GM19023 (cell line): Measurements from ENCODE around the gene TATDN2.
"Not testable (repeated sequence)": the region's sequence is repeated elsewhere in the genome, so short reads cannot be mapped to it uniquely, and the experiment has no call there.

Source experiments
- ATAC-seq: cut with Tn5 transposase; IDR thresholded peaks from one replicate; pipeline ENCODE4 v1.9.1; 2021; ENCODE audit warnings: mild to moderate bottlenecking, moderate library complexity; ENCODE audit not compliant: unreplicated experiment

The TATDN2 gene

DNA sequence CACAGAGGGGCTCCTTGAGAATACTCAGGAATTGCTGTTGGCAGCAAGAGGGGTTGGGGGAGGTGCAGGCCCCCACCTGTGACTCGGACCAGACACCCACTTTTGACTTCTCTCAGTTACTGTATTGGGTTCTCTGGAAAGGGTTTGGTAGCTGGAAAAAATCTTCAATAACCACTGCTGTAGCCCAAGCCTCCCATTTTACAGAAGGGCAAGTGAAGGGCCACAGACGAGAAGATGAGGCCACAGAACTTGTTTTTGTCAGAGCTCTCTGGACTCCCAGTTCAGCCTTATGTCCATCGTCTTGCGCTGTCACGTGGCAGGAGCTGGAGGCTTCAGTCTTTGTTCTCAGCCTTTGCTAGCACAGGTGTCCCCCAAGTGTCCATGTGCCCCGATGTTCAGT is 12.7 kb upstream of the TATDN2 start:
- no peak for ATAC-seq

DNA sequence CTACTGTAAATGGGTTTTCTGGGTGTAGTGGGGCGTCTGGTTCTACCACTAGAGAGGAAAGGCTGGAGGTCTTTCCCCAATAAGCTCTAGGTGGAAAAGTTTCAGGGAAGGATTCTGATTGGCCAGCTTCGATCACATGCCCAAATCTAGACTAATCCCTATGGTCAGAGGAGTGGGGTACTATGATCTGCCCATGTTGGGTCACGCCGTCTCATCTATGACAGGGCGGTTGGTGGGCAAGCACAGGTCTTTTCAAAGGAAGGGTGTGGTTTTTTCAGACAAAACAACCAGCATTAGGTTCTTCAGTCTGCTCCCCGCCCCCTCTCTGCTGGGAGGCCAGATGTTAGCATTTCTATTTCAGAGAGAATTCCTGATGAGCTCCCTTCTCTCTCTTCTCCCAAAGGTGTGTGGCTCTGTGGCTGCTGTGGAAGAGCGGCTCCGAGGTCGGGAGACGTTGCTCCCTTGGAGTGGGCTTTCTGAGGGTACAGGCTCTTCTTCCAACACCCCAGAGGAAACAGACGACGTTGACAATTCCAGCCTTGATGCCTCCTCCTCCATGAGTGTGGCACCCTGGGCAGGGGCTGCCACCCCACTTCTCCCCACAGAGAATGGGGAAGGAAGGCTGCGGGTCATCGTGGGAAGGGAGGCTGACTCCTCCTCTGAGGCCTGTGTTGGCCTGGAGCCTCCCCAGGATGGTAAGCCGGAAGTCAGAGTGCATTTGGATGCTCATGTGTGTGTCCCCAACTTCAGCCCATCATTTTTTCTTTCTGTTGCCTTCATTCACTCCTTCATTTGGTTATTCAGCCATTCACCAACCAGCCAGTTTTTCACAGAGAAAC is 9.7 kb upstream of the TATDN2 start:
- ATAC-seq, result no peak

DNA sequence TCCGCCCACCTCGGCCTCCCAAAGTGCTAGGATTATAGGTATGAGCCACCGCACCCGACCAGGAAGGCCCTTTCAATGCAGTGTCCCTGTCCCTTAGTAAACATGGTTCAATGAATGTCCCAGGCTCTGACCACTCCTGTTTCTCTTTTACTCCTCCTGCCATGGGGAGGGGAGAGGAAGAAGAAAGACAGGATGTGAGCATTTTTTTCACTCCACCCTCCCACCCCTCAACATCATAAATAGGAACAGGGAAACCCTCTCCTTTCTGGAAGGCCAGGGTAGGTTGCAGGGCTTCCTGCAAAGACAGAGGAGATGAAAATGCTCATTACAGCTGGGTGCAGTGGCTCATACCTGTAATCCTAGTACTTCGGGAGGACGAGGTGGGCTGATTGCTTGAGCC is 7.5 kb upstream of the TATDN2 start:
- no peak for ATAC-seq

DNA sequence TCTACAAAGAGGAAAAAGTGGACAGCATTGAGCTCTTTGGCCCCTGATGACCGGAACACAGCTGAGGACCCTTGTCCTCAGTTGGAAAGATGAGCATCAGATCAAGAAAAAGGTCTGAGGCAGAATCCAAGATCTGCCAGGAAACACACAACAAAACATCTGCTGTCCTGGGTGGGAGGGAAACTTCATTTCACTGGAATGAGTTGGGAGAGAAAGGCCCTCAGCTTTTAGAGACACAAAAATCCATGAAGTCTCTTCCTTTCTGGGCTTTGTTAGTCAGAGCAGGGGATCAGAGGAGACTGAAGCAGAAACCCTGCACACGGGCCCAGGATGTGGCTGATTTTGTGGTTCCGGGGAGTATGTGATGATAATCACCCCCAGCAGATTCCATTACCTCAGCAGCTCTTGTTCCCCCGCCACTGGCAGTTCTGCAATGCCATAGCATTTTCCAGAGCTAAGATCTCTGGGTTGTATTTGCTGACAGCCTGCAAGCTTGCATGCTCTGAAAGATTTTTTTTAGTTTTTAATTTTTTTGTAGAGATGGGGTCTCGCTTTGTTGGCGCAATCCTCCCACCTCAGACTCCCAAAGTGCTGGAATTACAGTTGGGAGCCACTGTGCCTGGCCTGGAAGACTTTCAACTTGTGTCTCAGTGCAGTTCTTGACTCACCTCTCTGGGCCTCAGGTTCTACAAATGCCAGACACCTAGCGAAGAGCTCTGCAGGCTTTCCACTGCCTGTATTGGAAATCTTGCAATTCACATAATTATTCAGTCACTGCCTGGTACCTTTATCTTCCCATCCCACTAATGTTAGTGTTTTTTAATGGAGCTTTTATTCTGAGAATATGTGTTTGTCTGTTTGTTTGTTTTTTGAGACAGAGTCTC is 5.8 kb upstream of the TATDN2 start:
- ATAC-seq, result no peak

DNA sequence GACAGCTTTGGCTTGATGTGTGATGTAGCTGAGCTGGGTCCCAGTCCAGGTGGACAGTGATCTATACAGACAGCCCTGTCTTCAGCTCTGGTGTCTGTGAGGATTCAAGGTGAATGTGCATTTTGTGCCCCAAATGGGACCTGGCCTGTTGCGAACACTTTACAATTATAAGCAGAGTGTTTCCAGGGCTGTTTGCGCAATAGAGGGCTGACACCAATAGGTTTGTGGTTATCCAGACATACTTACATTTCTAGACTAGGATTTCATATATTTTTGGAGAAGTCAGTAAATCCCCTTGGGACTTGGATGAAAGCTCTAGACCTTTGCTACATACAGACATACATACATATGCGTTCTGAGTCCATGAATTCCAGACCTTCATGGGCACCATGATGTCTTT is 4.2 kb upstream of the TATDN2 start:
- ATAC-seq, result no peak

DNA sequence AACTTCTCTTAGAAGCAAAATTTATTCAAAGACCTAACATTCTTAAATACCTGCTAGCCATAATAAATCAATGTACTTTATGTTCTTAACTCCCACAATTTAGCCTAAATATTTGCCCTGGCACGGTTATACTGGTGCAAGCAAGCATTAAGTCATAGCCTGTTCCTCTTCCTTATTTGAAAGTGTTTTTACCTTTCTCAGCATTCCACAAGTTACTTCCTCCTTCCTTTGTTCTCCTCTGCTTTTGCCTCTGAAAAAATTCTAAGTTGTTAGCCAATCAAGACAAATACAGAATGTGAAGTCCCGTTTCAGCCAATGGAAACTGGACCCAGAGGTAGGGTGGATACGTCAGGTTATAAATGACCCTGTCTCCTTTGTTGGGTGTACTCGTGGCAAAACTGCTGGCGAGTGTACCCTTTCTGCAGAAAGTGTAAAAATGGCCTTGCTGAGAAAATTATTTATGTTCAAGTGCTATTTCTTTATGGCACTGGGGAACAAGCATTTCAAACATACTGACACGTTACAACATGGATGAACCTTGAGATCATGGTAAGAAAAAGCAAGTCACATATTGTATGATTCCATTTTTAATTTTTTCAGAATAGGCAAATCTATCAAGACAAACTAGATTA is 3.1 kb upstream of the TATDN2 start:
- ATAC-seq, result no peak

DNA sequence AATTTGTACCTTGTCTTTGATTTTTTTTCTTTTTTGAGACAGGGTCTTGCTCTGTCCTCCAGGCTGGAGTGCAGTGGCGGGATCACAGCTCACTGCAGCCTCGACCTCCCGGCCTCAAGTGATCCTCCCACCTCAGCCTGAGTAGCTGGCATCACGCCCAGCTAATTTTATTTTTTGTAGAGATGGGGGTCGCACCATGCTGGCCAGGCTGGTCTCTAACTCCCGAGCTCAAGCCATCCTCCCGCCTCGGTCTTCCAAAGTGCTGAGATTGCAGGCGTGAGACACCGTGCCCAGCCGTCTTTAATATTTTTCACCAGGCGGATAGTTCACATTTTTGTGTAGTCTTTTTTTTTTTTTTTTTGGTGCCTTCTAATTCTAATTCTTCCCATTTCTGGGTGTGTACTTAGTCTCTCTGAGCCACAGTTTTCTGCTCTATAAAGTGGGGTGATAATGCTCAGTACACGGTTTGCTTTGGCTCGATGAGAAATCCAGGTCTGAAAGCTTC is 528 bp upstream of the TATDN2 start:
- no peak for ATAC-seq

DNA sequence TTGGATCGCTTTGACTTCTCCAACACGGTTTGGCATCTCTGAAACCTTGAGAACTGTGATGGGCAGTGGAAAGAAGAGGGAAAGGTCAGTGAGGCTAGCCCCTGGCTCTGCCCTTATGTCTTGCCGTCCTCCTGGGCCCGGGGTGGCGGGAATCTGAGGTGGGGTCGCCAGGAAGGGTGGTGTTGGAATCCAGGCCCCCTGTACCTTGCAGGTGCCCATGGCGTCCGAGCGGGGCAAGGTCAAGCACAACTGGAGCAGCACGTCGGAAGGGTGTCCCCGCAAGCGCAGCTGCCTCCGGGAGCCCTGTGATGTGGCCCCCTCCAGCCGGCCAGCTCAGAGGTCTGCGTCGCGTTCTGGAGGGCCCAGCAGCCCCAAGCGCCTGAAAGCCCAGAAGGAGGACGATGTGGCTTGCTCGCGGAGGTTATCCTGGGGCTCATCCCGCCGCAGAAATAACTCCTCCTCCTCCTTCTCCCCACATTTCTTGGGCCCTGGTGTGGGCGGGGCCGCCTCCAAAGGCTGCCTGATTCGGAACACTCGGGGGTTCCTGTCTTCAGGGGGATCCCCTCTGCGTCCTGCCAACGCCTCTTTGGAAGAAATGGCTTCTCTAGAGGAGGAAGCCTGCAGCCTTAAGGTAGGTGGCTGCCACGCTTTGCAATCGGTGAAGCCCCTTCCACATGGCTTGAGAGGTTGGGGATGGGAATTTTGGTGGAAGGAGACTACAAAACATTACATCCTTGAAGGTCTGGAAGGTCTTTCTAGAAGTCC is 907 bp downstream of the TATDN2 start:
- ATAC-seq, result no peak

DNA sequence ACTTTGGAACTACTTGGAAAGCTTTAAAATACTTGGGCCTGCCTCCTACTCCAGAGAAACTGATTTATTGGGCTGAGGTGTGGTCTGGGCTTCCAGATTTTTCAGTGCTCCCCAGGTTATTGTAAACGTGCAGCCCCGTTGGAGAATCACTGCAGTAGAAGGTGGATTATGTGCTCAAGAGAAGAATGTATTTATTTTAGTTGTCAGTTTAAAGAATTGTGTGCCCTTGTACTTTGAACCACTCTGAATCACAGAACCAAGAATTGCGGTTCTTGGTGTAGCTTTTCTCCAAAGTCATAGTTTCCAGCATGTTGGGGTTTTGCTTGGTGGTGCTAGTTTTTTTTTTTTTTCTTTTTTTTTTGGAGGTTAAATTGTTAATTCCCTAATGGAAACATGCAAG is 1.6 kb downstream of the TATDN2 start:
- ATAC-seq, result no peak

DNA sequence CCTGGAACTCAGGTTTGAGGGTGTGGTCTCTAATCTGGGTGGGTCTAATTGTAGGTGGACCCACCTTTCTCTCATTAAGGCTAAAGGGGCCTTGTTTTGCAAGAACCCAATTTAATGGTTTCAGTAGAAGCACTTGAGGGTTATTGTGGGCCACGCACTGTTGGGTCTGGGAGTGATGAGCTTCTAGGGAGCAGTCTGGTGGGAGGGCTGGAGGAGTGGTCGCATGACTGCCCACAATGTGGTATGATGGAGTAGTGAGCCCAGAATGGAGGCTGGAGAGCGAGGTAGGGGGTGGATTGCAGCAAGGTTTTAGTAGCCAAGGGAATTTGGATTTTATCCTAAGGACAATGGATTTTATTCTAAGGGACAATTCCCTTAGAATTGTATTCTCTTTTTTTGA is 2.7 kb downstream of the TATDN2 start:
- no peak for ATAC-seq

DNA sequence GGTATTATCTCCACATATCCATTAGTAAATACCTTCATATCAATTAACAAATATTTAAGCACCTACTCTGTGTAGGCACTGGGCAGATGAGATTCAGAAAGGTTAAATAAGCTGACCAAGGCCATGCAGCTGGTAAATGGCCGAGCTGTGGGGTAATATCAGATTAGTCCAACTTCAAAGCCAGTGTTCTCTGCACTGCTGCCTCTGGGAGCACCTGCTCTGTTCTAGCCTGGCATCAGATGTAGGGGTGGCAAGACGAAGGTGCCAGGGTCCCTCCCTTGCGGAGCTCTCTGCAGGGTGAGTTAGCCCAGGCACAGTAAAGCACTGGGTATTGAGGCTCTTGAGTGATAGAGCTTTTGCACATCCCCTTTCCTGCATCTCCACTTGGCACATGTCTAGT is 5.5 kb downstream of the TATDN2 start:
- ATAC-seq, result no peak

DNA sequence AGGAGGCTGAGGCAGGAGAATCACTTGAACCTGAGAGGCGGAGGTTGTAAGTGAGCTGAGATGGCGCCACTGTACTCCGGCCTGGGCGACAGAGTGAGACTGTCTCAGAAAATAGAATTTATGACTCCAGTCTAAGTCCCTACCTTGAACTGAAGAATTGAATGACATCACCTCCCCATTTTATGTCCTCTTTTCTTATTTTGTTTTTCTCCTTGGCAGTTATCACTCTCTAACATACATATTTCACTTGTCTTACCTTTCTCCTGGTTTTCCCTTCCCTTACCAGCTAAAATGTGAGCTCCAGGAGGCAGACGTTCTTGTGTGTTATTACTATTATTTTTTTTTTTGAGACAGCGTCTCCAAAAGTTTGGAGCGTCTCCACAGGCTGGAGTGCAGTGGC is 7.6 kb downstream of the TATDN2 start:
- no peak for ATAC-seq

DNA sequence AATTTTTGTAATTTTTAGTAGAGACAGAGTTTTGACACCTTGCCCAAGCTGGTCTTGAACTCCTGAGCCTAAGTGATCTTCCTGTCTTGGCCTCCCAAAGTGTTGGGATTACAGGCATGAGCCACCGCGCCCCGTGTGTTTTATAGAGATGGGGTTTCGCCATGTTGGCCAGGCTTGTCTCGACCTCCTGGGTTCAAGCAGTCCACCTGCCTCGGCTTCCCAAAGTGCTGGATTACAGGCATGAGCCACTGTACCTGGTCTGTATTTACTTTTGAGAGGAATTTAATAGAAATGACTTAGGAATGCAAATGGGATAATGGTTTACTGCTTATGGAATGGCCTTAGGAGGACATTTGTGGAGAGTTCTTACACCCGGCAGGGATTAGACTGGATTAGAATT is 10.8 kb downstream of the TATDN2 start:
- no peak for ATAC-seq

DNA sequence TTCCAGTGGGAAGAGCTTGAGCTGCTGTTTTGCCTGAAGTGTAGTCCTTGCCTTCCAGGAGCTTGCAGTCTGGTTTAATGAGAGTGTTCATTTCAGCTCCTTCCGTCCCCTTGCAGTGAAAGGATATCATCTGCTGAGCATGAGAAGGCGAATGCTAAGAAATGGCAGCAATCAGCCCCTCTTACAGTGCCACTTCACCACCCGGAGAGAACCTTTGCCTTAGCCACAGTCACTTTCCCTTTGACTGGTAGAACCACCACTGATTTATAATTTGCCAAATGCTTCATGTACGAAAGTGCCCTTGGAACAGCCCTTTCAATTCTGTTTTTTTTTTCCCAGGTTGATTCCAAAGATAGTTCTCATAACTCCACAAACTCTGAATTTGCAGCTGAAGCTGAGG is 11.5 kb downstream of the TATDN2 start:
- no peak for ATAC-seq

DNA sequence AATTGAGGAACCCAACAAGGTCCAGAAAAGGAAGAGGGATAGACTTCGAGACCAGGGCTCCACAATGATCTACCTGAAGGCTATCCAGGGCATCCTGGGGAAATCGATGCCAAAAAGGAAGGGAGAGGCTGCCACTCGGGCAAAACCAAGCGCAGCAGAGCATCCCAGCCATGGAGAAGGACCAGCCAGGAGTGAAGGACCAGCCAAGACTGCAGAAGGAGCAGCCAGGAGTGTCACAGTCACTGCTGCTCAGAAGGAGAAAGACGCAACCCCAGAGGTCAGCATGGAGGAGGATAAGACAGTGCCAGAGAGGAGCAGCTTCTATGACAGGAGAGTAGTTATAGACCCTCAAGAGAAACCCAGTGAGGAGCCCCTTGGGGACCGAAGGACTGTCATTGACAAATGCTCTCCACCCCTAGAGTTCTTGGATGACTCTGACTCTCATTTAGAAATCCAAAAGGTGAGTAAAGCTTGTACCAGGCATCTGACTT is 12.0 kb downstream of the TATDN2 start:
- no peak for ATAC-seq

DNA sequence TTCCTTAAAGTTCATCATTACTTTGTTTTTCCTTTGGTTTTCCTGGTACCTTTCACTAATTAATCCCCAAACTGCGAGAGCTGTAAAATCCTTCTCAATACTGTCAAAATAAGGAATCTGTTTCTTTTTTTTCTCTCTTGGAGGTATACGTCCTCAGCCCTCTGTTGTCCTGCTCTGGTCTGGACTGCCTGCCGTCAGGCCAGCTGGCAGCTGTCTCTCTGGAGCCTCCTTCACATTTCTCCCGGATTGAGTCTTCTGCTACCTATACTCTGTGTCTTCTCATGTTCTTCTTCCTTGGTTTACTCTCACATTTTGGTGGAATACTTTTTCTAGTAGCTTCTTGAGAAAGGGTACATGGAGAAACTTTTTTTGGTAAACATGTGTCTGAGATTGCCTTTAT is 13.8 kb downstream of the TATDN2 start:
- no peak for ATAC-seq

DNA sequence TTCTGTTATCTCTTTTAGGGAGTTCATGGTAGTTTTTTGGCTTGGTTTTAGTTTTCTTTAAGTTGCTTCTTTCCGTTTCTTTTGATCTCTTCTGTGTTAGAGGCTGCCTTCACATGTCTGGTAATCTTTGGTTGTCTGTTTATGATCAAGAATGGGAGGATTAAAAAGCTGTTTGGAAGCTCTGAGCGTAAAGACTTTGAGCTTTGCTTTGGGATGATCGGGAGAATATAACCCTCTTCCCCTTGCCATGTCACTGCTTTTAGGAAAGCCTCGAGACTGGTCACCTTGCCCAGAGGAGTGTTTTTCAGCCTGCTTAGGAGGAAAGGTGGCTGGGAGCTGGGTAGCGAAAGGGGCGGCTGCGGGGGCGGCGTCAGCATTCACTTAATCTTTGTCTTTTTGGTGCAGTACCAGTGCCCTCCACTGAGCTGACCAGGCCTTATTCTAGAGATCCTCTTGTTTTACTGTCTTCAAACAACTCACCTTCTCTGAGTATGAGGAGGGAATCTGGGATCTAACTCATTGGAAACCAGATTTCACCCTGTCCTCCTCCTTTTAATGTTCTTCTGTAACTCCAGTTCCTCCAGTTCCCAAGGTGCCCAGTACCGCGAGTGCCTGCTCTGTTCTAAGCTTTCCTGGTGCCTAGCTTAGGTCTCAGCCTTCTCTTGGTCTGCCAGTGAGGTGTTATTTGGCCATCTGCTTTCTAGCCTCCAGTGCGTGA is 15.5 kb downstream of the TATDN2 start:
- ATAC-seq, result no peak

DNA sequence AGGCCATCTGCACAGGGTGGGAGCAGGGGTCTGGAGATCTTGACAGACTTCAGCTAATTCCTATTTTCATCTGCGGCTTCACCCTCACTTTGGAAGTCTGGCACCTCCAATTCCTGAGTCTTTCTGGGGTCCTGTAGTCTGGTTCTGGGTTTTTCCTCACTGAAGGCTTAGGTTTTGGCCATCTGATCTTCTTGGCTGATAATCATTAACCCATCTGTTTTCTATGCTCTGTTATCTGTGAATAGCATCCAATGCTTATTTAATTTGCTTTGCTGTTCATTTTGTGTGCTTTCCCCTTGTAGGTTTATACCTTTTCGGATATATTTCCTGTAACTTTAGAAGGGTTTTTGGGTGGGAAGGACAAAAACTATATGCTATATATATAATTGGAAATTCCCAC is 17.6 kb downstream of the TATDN2 start:
- no peak for ATAC-seq

DNA sequence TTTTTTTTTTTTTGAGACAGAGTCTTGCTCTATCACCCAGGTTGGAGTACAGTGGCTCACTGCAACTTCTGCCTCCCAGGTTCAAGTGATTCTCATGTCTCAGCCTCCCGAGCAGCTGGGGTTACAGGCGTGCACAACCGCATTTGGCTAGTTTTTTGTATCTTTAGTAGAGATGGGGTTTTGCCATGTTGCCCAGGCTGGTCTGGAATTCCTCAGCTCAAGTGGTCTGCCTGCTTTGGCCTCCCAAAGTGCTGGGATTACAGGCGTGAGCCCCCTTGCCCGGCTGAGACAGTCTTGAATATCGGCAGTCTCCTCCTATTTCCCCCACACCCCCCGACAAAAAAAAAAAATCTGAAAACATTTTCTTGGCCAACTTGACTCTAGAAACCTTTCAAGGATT is 18.7 kb downstream of the TATDN2 start:
- ATAC-seq, result not testable (repeated sequence)

DNA sequence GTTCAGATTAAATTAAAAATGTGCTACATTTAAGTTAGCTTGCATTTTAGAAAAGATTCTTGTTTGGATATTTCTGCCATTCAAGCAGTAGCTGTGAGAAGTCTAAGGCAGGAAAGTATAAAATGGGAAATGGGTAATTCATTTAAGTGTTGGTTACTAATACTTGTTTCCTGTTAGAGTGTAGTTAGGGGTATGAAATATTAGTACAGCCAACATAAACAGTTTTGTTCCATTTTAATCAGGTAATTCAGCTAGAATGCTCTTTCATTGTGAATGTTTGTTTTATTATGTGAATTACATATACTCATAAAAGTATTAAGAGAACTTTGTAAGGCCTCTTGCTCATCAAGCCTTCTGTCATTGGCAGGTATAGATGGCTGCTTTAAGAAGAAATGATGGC is 19.9 kb downstream of the TATDN2 start:
- ATAC-seq, result no peak
